Lower leg skin (tissue), 4 donors: ENCODE measurements around the gene TOX2. TPM values are rescaled to one million over a fixed set of nuclear protein-coding genes. Genes with fewer than 3 reads are reported as not detected.

Experiments used
- DNase-seq, 2 donors: peaks; one replicate each; pipeline ENCODE4 v3.0.0-alpha.2; 2019; ENCODE audit warnings: low spot score in 2 of 2
- H3K4me3 ChIP-seq: fragments of 200-600 bp; sonication (generic); 2 replicates; pipeline ENCODE4 v1.5.1; 2017; ENCODE audit warnings: mild to moderate bottlenecking, low read depth; ENCODE audit not compliant: poor library complexity, severe bottlenecking
- POLR2A ChIP-seq, 2 donors: fragments of 450-650 bp; IDR thresholded peaks; one replicate each; pipeline ENCODE4 v1.6.1; 2016 to 2017; ENCODE audit warnings: antibody characterized with exemption in 2 of 2, mild to moderate bottlenecking in 1 of 2, moderate library complexity in 1 of 2
- WGBS, 2 donors: methylation state at CpG; one replicate each; pipeline ENCODE4 v1.1.5; 2018; 5-methylcytosine and 5-hydroxymethylcytosine counted together
- intact Hi-C: fragments of 100-400 bp; cut with DNase I; formaldehyde crosslinking; loops from one replicate; pipeline ENCODE4 v1.15.0; 2023; ENCODE audit warnings: low total_unique reads
- total RNA-seq, 4 donors: library from RNA; depleted of rRNA; stranded (reverse); fragments of >200 nt; gene quantifications; one replicate each; pipeline ENCODE4 v1.1.0, GENCODE V29; 2016
- TF ChIP-seq, protein P1 (sequence below), 3 donors: fragments of 450-650 bp; IDR thresholded peaks; one replicate each; pipeline ENCODE4 v1.5.1; 2016; ENCODE audit warnings: antibody characterized with exemption in 3 of 3, mild to moderate bottlenecking in 3 of 3, moderate library complexity in 2 of 3

TOX2 gene
- total RNA-seq, 4 donors from 2014 or later = 1.8 to 5.2 (median 1.9) TPM

DNA sequence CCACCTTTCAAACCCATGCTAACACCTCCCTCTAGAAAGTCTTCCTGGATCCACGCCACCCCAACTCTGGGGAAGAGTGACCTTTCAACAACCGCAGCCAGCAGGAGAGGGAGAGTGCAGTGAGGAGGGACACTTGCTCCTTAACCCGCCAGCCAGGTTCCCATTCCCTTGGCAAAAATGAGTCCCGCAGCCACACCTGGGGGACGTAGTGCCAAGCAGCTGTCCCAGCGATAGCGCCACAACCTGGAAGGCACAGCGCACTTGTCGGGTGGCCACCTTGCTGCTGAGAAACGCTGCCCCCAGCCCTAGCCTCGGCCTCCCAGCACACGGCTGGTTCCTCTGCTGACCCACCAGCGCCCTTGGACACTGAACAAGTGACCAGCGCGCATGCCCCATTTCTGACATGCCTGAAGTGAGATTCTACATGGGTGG is 153.0 kb downstream of the TOX2 start:
- intact Hi-C loops = no loop called here

DNA sequence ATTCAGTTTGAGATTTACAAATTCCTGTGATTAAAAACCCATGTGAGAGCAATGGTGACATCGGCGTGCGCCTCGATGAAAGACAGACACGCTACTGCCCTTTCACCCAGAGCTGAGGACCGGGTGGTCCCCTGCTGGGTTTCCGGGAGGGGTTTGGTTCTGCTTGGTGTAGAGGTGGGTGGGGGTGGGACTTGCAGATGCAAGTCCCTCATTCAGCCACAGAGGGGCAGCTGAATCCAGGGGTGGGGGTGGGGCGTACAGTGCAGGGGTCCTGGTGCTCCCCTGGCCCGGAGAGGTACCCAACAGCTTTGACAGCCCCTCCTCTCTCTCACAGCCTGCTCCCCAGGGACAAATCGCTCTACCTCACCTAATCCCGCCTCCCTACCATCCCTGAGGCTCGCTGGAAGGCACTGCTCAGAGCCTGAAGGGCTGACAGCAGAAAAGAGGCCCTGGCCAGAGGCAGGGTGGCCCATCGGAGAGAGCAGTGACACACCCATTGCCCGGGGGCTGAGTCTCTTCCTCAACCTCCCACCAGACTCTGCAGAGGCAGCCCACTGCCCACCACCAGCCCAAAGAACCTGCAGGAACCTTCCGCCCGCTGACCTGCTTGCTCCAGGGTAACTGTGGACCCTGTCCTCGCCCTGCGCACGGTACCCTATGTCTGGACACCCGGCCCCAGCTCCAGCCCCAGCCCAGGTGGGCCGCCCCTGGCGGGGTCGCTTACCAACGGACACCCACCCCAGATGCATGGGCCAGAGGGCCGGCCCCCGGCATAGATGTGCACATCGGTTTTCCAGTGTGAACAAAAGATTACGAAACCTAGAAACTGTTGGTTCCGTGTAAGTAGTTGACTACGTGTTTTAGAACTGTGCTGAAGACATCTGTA is 153.9 kb downstream of the TOX2 start:
- 69 to 78% methylated on average over 25 to 26 of the region's 30 CpGs for WGBS, 2 donors
- intact Hi-C loops = no loop called here
- no peak overlapping the region for H3K4me3 ChIP-seq
- peak; percentile 9 to 58 for DNase-seq
- TF ChIP-seq, protein P1, sequence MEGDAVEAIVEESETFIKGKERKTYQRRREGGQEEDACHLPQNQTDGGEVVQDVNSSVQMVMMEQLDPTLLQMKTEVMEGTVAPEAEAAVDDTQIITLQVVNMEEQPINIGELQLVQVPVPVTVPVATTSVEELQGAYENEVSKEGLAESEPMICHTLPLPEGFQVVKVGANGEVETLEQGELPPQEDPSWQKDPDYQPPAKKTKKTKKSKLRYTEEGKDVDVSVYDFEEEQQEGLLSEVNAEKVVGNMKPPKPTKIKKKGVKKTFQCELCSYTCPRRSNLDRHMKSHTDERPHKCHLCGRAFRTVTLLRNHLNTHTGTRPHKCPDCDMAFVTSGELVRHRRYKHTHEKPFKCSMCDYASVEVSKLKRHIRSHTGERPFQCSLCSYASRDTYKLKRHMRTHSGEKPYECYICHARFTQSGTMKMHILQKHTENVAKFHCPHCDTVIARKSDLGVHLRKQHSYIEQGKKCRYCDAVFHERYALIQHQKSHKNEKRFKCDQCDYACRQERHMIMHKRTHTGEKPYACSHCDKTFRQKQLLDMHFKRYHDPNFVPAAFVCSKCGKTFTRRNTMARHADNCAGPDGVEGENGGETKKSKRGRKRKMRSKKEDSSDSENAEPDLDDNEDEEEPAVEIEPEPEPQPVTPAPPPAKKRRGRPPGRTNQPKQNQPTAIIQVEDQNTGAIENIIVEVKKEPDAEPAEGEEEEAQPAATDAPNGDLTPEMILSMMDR (IDR thresholded peaks at IDR 0.05) = no peak
- TF ChIP-seq POLR2A (IDR thresholded peaks at IDR 0.05) = no peak

More for the DNA sequence above, 153.0 kb downstream of the TOX2 start:
- TF ChIP-seq, protein P1 (IDR thresholded peaks at IDR 0.05) = no peak
- no peak for TF ChIP-seq POLR2A (IDR thresholded peaks at IDR 0.05)
- 88 to 90% methylated on average over 9 to 13 of the region's 15 CpGs for WGBS, 2 donors
- peak; percentile 9 to 76 for DNase-seq
- no peak overlapping the region for H3K4me3 ChIP-seq

DNA sequence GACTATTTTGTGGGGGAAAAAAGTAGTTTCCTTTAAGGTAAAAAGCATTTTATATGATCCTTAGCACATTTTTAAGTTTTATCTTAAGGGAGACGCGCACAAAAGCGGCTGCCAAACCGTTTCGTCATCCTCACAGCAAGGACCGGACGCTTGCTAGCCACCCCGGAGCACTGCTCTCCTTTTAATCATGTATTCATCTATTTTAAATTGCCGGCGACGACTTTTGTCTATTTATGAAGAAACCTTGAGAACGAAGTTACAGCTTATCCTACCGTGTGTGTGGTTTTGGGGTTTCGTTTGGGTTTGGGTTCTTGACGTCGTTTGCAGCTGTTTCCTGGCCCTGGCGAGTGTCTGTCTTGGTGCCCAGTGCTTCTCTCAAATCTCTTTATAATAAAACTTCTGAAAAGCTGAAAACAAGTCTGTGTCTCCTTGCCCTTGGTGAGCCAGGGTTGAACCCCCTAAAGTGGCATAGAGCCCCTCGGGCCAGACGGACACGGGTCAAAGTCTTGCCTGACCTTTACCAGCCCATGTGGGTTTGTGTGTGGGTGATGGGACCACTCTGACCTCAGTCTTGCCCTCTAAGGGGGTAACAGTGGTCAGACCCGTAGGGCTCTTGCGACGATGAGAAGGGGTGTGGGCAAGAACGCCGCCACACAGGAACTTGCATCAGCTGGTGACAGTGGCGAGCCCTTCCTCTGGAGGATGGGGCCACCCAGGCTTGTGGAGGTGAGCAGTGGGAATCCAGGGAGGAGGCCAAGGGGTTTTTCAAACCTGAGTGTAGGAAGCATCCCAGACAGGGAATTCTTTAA is 154.8 kb downstream of the TOX2 start:
- intact Hi-C loops = no loop called here
- DNase-seq = peak; percentile 12 to 77
- WGBS, 2 donors = 66 to 70% methylated on average over 26 of the region's 26 CpGs

DNA sequence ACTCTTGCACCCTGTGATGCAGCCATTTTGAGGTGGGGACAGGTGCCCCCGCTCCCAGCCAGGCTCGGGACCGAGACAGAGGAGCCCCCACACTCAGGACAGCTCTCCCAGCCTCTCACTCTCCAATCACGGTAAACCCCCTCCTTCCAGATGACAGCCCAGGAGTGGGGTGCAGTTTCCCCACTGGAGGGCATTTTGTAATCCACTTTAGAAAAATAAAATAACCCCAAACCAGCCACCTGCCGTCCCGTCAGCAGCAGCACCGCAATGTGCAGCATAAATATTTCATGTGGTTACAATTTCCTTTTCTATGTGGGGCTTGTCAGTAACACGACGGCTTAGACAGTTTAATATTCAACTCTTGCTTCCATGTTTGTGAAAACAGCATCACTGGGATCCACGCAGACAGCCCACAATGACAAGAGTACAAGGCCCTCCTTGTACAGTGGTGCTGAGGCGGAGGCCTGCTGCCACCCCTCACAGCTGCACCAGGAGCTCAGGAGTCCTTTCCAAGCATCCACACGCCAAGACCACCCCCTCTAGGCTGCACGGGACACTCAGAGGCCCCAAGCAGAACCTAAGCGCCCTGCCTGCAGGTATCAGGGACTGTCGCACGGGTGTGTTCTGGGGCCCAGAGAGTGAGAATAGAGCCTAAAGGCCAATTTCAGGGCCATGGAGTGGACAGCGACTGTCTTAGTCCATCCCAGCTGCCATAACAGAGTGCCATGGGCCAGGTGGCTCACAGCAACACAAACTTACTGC is 155.7 kb downstream of the TOX2 start:
- H3K4me3 ChIP-seq = no peak overlapping the region
- no peak for TF ChIP-seq POLR2A (IDR thresholded peaks at IDR 0.05)
- TF ChIP-seq, protein P1 (IDR thresholded peaks at IDR 0.05) = no peak
- peak; percentile 4 to 69 for DNase-seq
- WGBS, 2 donors = 59 to 61% methylated on average over 15 to 16 of the region's 17 CpGs
- intact Hi-C loops = no loop called here

More for the DNA sequence above, 154.8 kb downstream of the TOX2 start:
- no peak overlapping the region for H3K4me3 ChIP-seq
- TF ChIP-seq POLR2A (IDR thresholded peaks at IDR 0.05) = no peak
- TF ChIP-seq, protein P1 (IDR thresholded peaks at IDR 0.05) = no peak

DNA sequence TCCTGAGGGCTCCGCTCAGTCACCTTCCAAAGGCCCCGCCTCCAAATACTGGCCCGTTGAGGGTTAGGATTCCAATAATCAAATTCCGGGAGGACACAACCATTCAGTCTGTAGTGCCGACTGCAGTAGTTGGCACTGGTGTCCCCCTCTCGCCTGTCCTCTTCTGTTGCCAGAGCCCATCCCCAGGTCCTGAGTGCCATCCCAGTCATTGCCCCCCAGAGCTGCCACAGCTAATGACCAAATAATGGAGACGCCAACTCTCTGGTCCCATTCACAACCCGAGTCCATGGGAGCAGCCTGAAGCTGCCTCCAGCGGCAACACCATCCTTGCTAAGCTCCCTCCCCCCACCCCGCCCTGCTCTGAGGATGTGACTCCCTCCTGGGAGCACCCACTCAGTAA is 156.4 kb downstream of the TOX2 start:
- no peak for TF ChIP-seq POLR2A (IDR thresholded peaks at IDR 0.05)
- TF ChIP-seq, protein P1 (IDR thresholded peaks at IDR 0.05) = no peak
- no peak overlapping the region for H3K4me3 ChIP-seq
- intact Hi-C loops = no loop called here
- peak; percentile 4 to 48 for DNase-seq
- 79 to 87% methylated on average over 9 to 10 of the region's 10 CpGs for WGBS, 2 donors
